Cerebellar cortex (tissue), 1 donor: ENCODE data around the gene GALNTL6.
"Not testable (repeated sequence)": the region's sequence is repeated elsewhere in the genome, so short reads cannot be mapped to it uniquely, and the experiment has no call there.

Experiments
- DNase-seq: peaks from one replicate; pipeline ENCODE4 v3.0.0-alpha.2; 2015; ENCODE audit warnings: low spot score

GALNTL6 gene

GRCh38 chr4:172947594-172947993, 1134.4 kb downstream of the GALNTL6 start:
- no peak for DNase-seq

- DNase-seq = no peak
Measured at GRCh38 chr4:172950990-172951389, 1137.8 kb downstream of the GALNTL6 start.

- no peak for DNase-seq
Measured at GRCh38 chr4:172951679-172952451, 1138.7 kb downstream of the GALNTL6 start.

- DNase-seq = no peak
Measured at GRCh38 chr4:172953896-172954568, 1140.8 kb downstream of the GALNTL6 start.

GRCh38 chr4:172956340-172956739, 1143.1 kb downstream of the GALNTL6 start:
- not testable (repeated sequence) for DNase-seq

GRCh38 chr4:172957216-172957615, 1144.0 kb downstream of the GALNTL6 start:
- no peak for DNase-seq

GRCh38 chr4:172962564-172963353, 1149.6 kb downstream of the GALNTL6 start:
- no peak for DNase-seq

GRCh38 chr4:172963498-172964294, 1150.5 kb downstream of the GALNTL6 start:
- no peak for DNase-seq

- DNase-seq = not testable (repeated sequence)
Measured at GRCh38 chr4:172970189-172970588, 1157.0 kb downstream of the GALNTL6 start.

- no peak for DNase-seq
Measured at GRCh38 chr4:172974586-172974985, 1161.4 kb downstream of the GALNTL6 start.

GRCh38 chr4:172975651-172976229, 1162.5 kb downstream of the GALNTL6 start:
- DNase-seq = no peak

- not testable (repeated sequence) for DNase-seq
Measured at GRCh38 chr4:172977491-172978041, 1164.4 kb downstream of the GALNTL6 start.

- DNase-seq = no peak
Measured at GRCh38 chr4:172978848-172979247, 1165.6 kb downstream of the GALNTL6 start.

GRCh38 chr4:172979332-172979731, 1166.1 kb downstream of the GALNTL6 start:
- DNase-seq = no peak

GRCh38 chr4:172980219-172980618, 1167.0 kb downstream of the GALNTL6 start:
- DNase-seq = no peak

- DNase-seq = no peak
Measured at GRCh38 chr4:172982151-172982590, 1169.0 kb downstream of the GALNTL6 start.

- DNase-seq = no peak
Measured at GRCh38 chr4:172983014-172983413, 1169.8 kb downstream of the GALNTL6 start.

GRCh38 chr4:172983631-172984030, 1170.4 kb downstream of the GALNTL6 start:
- DNase-seq = no peak

- DNase-seq = no peak
Measured at GRCh38 chr4:172985552-172985951, 1172.3 kb downstream of the GALNTL6 start.

- DNase-seq = no peak
Measured at GRCh38 chr4:172986114-172986513, 1172.9 kb downstream of the GALNTL6 start.
